OCI-LY1 (cell line): Measurements from ENCODE around the gene CFAP46.
"Not testable (repeated sequence)": the region's sequence is repeated elsewhere in the genome, so short reads cannot be mapped to it uniquely, and the experiment has no call there.

Experiments
- H2AFZ ChIP-seq: fragments of 200-600 bp; sonication (generic), shearing (Covaris generic); 2 replicates; pipeline ENCODE4 v1.6.0; 2014; ENCODE audit warnings: antibody characterized with exemption, mild to moderate bottlenecking, low read length
- H3F3A ChIP-seq: fragments of 200-600 bp; sonication (generic), shearing (Covaris generic); 2 replicates; pipeline ENCODE4 v1.6.0; 2014; ENCODE audit warnings: mild to moderate bottlenecking, antibody characterized with exemption, low read length, moderate library complexity; ENCODE audit not compliant: insufficient read depth
- H3K27ac ChIP-seq: fragments of 200-600 bp; sonication (generic); 2 replicates; pipeline ENCODE4 v1.5.1; 2014; ENCODE audit warnings: low read length, mixed run types, mild to moderate bottlenecking, low read depth; ENCODE audit not compliant: poor library complexity, severe bottlenecking
- H3K27me3 ChIP-seq: fragments of 200-600 bp; sonication (generic); 2 replicates; pipeline ENCODE4 v1.6.0; 2014; ENCODE audit warnings: antibody characterized with exemption, mild to moderate bottlenecking, low read length, moderate library complexity; ENCODE audit not compliant: insufficient read depth
- H3K36me3 ChIP-seq: fragments of 200-600 bp; sonication (generic); 2 replicates; pipeline ENCODE4 v1.6.1; 2014; ENCODE audit warnings: mild to moderate bottlenecking, antibody characterized with exemption, low read length, moderate library complexity, mixed read lengths; ENCODE audit not compliant: insufficient read depth
- H3K4me1 ChIP-seq: fragments of 200-600 bp; sonication (generic); 2 replicates; pipeline ENCODE4 v1.5.1; 2014; ENCODE audit warnings: mild to moderate bottlenecking, low read length, moderate library complexity; ENCODE audit not compliant: insufficient read depth, severe bottlenecking
- H3K4me2 ChIP-seq: fragments of 200-600 bp; sonication (generic), shearing (Covaris generic); 2 replicates; pipeline ENCODE4 v1.6.1; 2014; ENCODE audit warnings: low read length
- H3K4me3 ChIP-seq: fragments of 200-600 bp; sonication (generic); 2 replicates; pipeline ENCODE4 v1.5.1; 2014; ENCODE audit warnings: low read length, low read depth, mild to moderate bottlenecking, mixed read lengths; ENCODE audit not compliant: poor library complexity, severe bottlenecking
- H3K79me2 ChIP-seq: fragments of 200-600 bp; shearing (Covaris generic); 2 replicates; pipeline ENCODE4 v1.6.1; 2016; ENCODE audit warnings: mixed run types, low read length, mixed read lengths; ENCODE audit not compliant: insufficient read depth
- H3K9ac ChIP-seq: fragments of 200-600 bp; sonication (generic), shearing (Covaris generic); 2 replicates; pipeline ENCODE4 v1.6.1; 2014; ENCODE audit warnings: mild to moderate bottlenecking, low read length, mixed read lengths
- H3K9me2 ChIP-seq: fragments of 200-600 bp; sonication (generic), shearing (Covaris generic); 2 replicates; pipeline ENCODE4 v1.6.1; 2014; ENCODE audit warnings: low read depth, mild to moderate bottlenecking, low read length, mixed read lengths
- H3K9me3 ChIP-seq: fragments of 200-600 bp; shearing (Covaris generic); 2 replicates; pipeline ENCODE4 v1.6.1; 2014; ENCODE audit warnings: low read length, mixed read lengths
- H4K20me1 ChIP-seq: fragments of 200-600 bp; sonication (generic), shearing (Covaris generic); 2 replicates; pipeline ENCODE4 v1.6.0; 2016; ENCODE audit warnings: mild to moderate bottlenecking, low read length; ENCODE audit not compliant: insufficient read depth
- EZH2 ChIP-seq: fragments of 200-600 bp; sonication (generic), shearing (Covaris generic); IDR thresholded peaks from 2 replicates; pipeline ENCODE4 v1.8.0; 2017; ENCODE audit warnings: borderline replicate concordance, mixed run types, mild to moderate bottlenecking, antibody characterized with exemption, low read length, moderate library complexity, mixed read lengths
- TF ChIP-seq, protein P1 (sequence below): fragments of 200-600 bp; sonication (generic), shearing (Covaris generic); IDR thresholded peaks from 2 replicates; pipeline ENCODE4 v1.5.1; 2017; ENCODE audit warnings: mild to moderate bottlenecking, antibody characterized with exemption, low read length, moderate library complexity, mixed read lengths

Gene CFAP46

DNA sequence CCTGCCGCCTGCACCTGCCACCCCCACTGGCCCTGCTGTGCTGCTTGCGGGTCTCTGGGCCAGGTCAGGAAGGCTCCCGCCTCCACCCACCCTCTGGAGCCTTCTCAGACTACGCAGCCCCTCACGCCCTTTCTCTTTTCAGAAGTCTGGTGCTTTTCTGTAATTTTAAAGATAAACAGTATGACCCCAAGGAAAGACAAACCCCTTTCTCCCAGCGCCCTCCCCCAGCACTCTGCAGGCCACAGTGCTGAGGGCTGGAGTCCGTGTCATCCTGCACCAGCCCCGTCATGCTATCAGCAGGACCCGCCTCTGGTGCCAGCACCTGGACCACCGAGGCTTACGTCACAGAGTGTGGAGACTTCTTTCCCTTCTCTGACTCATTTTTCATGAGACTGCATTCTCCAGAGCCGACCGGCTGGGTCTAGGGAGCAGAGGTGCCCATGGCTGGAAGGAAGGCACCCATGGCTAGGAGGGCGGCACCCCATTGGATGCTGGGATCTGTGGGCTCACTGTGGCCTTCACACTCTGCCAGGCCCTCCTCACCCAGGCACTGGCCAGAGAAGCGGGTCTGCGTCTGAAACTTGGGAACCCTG lies 53.4 kb downstream of the CFAP46 start:
- no peaks in the 10 kb centered on the region for H3K79me2 ChIP-seq
- H3K9me2 ChIP-seq: no peaks in the 10 kb centered on the region
- H4K20me1 ChIP-seq: no peaks in the 10 kb centered on the region
- H2AFZ ChIP-seq: no peak overlapping the region
- H3K4me2 ChIP-seq: no peak overlapping the region
- no peaks in the 10 kb centered on the region for H3K27me3 ChIP-seq
- no peak overlapping the region for H3K4me3 ChIP-seq
- no peak overlapping the region for H3K27ac ChIP-seq
- H3K4me1 ChIP-seq: no peaks in the 10 kb centered on the region
- H3F3A ChIP-seq: no peaks in the 10 kb centered on the region
- no peak for TF ChIP-seq EZH2
- TF ChIP-seq, protein P1, sequence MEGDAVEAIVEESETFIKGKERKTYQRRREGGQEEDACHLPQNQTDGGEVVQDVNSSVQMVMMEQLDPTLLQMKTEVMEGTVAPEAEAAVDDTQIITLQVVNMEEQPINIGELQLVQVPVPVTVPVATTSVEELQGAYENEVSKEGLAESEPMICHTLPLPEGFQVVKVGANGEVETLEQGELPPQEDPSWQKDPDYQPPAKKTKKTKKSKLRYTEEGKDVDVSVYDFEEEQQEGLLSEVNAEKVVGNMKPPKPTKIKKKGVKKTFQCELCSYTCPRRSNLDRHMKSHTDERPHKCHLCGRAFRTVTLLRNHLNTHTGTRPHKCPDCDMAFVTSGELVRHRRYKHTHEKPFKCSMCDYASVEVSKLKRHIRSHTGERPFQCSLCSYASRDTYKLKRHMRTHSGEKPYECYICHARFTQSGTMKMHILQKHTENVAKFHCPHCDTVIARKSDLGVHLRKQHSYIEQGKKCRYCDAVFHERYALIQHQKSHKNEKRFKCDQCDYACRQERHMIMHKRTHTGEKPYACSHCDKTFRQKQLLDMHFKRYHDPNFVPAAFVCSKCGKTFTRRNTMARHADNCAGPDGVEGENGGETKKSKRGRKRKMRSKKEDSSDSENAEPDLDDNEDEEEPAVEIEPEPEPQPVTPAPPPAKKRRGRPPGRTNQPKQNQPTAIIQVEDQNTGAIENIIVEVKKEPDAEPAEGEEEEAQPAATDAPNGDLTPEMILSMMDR: no peak
- H3K9me3 ChIP-seq: no peaks in the 10 kb centered on the region
- no peak overlapping the region for H3K9ac ChIP-seq
- no peaks in the 10 kb centered on the region for H3K36me3 ChIP-seq

DNA sequence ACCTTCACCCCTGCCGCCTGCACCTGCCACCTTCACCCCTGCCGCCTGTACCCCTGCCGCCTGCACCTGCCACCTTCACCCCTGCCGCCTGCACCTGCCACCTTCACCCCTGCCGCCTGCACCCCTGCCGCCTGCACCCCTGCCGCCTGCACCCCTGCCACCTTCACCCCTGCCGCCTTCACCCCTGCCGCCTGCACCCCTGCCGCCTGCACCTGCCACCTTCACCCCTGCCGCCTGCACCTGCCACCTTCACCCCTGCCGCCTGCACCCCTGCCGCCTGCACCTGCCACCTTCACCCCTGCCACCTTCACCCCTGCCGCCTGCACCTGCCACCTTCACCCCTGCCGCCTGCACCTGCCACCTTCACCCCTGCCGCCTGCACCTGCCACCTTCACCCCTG lies 53.9 kb downstream of the CFAP46 start:
- H3K9me3 ChIP-seq, H3K4me1 ChIP-seq, H3K79me2 ChIP-seq, H3K9ac ChIP-seq, H3K27ac ChIP-seq, H2AFZ ChIP-seq, H3F3A ChIP-seq, H3K27me3 ChIP-seq, H3K36me3 ChIP-seq, H4K20me1 ChIP-seq, H3K4me2 ChIP-seq, H3K9me2 ChIP-seq, H3K4me3 ChIP-seq: not testable (repeated sequence)

DNA sequence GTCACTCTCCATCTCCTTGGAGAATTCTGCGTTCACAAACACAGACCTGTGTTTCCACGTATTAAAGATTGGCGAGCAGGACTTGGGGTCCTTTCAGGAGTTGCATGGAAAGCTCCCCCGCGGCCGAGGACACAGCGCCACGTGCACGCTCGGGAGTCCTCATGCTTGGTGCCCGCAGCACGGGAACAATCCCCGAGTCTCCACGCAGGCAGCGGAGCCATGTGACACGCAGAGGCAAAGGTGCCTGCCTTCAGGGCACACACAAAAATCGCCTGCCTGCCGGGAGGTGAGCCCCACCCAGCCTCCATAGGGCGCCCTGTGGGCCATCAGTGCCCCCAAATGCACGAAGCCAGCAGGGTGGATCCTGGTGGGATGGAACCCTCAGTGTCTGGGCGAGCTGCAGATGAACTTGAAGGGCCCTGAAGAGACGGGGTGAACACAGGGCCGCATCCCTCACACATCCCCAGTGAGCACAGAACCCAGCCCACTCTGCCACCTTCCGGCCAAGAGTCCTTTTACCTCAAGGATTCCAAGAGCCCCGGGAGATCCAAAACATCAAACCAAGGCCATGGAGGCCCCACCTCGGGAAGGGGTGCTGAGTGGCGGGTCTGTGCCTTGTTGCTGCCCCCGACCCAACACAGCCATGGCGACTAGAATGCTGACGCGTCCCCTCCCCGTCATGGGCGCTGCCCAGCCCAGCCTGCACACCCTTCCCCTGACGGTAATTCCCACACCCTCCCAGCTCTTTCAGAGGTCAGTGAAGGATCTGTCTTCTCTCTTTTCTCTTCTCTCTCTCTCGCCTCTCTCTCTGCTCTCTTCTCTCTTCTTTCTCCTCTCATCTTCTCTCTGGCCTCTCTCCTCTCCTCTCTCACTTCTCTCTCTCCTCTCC lies 55.9 kb downstream of the CFAP46 start:
- TF ChIP-seq EZH2: no peak
- TF ChIP-seq, protein P1: no peak
- Histone ChIP-seq H3K27me3 (no peaks in the 10 kb centered on the region), H3K27ac (no peak overlapping the region), H3K4me1 (no peaks in the 10 kb centered on the region), H2AFZ (no peak overlapping the region), H3K36me3 (no peaks in the 10 kb centered on the region), H3F3A (no peaks in the 10 kb centered on the region), H3K4me2 (no peak overlapping the region), H4K20me1 (no peaks in the 10 kb centered on the region), H3K79me2 (no peaks in the 10 kb centered on the region), H3K9me3 (no peaks in the 10 kb centered on the region), H3K9ac (no peak overlapping the region), H3K4me3 (no peak overlapping the region), H3K9me2 (no peaks in the 10 kb centered on the region)
